Left colon (tissue), 2 donors: ENCODE data around the gene PRPSAP2. TPM values are rescaled to one million over a fixed set of nuclear protein-coding genes. Genes with fewer than 3 reads are reported as not detected.

ENCODE experiments used
- ATAC-seq: fragments of 200-7000 bp; cut with Tn5 transposase; one replicate; pipeline ENCODE4 v1.9.1; 2020; ENCODE audit warnings: mild to moderate bottlenecking, moderate library complexity
- DNase-seq, 2 donors: peaks; one replicate each; pipeline ENCODE4 v3.0.0-alpha.2; 2020
- intact Hi-C, 2 donors: fragments of 100-400 bp; cut with DNase I in 1 of 2; cut with micrococcal nuclease in 1 of 2; formaldehyde crosslinking; loops; one replicate each; pipeline versions ENCODE4 v1.11.2 to v1.14.0; 2022; cut with DNase I, micrococcal nuclease
- total RNA-seq, 2 donors: library from RNA; stranded (reverse); fragmentation: NEBNext Ultra II Directional; extraction: Animal tissue kit (Norgen Biotek cat#: 25700); gene quantifications; one replicate each; pipeline ENCODE4 v1.2.1, GENCODE V29; 2021
- donor health status: DM: no; HTN: no; CAD: no.
- donor health status: DM: yes; HTN: yes; CAD: no.

PRPSAP2 gene
- total RNA-seq, 2 donors from 2014 or later: 27.1 to 31.5 TPM

- intact Hi-C loops: no loop called here
- ATAC-seq (no peak), DNase-seq (no peak)
Observed at GRCh38 chr17:18957831-18958230, 99.9 kb downstream of the PRPSAP2 start.

GRCh38 chr17:18958611-18959010 lies 100.7 kb downstream of the PRPSAP2 start:
- no peak for DNase-seq
- no peak for ATAC-seq
- intact Hi-C loops: no loop called here

GRCh38 chr17:18959071-18959844 lies 101.3 kb downstream of the PRPSAP2 start:
- DNase-seq (no peak), ATAC-seq (no peak)
- intact Hi-C loops: no loop called here

DNA sequence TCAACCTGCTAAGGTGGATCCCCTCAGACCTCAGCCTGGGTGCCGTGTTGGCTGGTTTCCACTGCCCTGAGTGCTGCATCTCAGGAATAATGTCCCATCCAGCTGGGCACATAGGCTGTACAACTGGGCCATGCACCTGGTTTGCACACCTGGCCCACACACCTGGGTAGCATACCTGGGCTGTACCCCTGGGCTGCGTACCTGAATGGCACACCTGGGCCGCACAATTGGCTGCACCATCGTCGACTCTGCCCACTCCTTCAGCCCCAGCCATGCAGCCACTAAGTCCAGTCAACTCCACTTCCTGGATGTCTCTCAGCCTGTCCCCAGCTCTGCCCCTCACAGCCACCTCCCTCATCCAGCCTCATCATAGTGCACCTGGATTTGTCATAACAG lies 101.9 kb downstream of the PRPSAP2 start:
- intact Hi-C loops: no loop called here
- ATAC-seq: no peak
- no peak for DNase-seq

- ATAC-seq (no peak), DNase-seq (no peak)
- intact Hi-C loops: no loop called here
Observed at GRCh38 chr17:18960241-18960665, 102.3 kb downstream of the PRPSAP2 start.

- DNase-seq (peak; percentile 72 to 93), ATAC-seq (peak; percentile 76)
- intact Hi-C loops: no loop called here
Observed at GRCh38 chr17:18960803-18961511, 103.0 kb downstream of the PRPSAP2 start.

DNA sequence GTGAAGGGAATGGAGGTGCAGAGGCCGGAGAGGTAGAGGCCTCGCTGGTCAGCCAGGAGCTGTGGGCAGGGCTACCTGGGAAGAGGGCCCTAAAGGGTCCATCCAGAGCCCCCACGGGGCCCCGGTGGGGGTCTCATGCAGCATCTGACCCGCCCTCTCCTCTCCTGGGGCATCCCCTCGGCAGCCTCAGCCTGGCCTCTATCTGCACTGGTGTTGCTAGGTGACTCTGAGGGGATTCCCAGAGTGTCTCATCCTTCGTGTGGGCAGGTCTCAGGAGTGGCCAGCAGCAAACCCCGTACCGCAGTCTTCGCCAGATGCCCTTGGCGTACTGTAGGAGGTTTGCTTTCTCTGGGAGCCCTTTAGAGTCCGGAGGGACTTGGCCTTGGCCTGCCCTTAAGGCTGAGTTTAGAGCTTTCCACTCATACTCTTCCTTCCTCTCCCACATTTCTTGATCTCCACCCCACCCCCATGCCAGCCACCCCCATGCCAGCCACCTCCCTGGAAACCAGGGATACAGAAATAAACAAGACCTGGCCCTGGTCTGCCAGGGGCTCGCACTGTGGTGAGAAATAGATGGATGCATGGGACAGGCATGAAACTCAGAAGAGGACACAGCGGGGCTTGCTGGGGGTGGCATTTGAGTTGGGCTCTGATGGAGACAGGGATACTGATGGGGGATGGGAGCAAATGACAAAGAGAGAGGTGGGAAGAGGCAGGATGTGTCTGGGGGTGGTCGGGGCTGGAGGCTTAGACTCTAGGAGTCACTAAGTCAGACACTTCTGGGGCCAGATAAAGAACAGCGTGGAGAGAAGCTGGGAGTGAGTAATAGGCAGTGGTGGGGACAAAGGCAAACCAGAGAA lies 103.9 kb downstream of the PRPSAP2 start:
- DNase-seq: no peak
- intact Hi-C loops: no loop called here
- ATAC-seq: no peak

- ATAC-seq (no peak), DNase-seq (no peak)
- intact Hi-C loops: no loop called here
Observed at GRCh38 chr17:18962494-18962815, 104.5 kb downstream of the PRPSAP2 start.

DNA sequence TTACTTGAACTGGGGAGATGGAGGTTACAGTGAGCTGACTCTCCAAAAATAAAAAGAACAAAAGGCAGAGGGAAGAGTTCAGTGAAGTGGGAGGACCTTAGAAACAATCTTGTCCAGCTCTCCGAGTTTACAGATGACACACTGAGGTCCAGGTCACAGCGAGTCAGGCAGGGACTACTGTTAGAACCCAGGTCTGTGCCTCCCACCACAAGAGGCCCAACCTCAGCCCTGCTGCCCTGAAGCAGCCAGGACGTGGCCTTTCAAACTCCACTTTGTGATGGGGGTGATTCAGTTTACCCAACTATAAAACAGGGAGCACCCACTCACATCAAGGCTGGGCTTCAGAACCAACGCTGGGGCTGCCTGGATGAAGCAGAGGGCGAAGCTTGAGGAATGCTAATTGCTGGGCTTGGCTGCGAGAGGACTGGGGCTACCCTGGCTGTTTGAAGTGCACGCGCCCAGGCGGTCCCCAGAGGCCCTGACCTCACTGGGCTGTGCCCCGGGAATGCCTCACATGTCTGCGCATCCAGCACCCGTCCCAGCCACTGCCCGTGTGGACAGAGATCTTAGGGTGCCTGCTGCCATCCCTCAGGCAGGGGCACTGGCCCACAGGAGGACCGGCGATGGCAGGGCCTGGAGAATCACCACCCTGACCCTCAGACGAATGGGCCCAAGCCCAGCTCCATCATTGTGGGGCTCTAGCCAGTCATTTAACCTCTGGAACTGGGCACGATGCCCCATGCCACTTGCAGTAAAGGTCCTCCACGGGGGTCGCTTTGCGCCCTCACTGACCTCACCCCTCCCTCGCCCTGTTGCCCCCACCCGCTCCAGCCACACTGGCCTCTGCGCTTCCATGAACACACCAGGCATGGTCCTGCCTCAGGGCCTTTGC lies 105.4 kb downstream of the PRPSAP2 start:
- ATAC-seq: peak; percentile 25
- intact Hi-C loops: no loop called here

DNA sequence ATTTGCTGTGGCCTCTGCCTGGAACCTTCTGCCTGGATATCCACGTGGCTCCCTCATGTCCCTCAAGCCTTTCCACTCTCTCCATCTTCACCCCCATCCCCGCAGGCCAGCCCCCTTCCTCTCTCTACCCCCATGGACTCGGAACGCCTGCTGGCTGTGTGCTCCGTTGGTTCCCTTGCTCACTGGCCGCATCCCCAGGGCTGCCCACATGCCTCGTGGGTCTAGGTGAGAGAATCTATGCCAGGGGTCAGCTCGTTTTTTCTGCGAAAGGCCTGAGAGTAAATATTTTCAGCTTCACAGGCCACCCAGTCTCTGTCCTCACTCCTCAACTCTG lies 106.1 kb downstream of the PRPSAP2 start:
- no peak for DNase-seq
- no peak for ATAC-seq
- intact Hi-C loops: no loop called here

More for the DNA sequence above, 105.4 kb downstream of the PRPSAP2 start:
- peak in 1 of 2 donors; percentile 24 for DNase-seq

GRCh38 chr17:18964550-18964949 lies 106.6 kb downstream of the PRPSAP2 start:
- ATAC-seq: no peak
- DNase-seq: no peak
- intact Hi-C loops: no loop called here

GRCh38 chr17:18965530-18966236 lies 107.8 kb downstream of the PRPSAP2 start:
- DNase-seq (no peak), ATAC-seq (no peak)
- intact Hi-C loops: no loop called here

- DNase-seq (no peak), ATAC-seq (no peak)
- intact Hi-C loops: no loop called here
Observed at GRCh38 chr17:18966831-18967624, 109.1 kb downstream of the PRPSAP2 start.

DNA sequence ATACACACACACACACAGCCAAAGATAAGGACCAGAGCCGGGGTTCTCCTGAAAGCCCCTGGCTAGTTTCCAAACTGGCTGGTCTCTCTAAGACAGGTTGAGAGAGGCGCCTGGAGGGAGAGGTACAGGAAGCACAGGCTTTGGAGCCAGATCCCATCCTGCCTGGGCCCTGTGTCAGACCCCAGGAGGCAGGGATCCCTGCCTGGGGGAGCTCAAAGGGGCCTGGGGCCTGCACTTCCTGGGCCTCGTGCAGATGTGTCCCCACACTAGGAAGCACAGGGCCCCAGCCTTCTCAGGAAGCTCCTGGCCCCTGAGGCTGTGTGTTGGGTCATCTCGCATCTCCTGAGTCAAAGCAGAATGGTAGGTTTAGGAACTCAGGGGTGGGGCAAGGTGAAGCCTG lies 110.0 kb downstream of the PRPSAP2 start:
- no peak for DNase-seq
- intact Hi-C loops: no loop called here

GRCh38 chr17:18968345-18968744 lies 110.4 kb downstream of the PRPSAP2 start:
- DNase-seq (no peak), ATAC-seq (no peak)
- intact Hi-C loops: no loop called here

More for the DNA sequence above, 110.0 kb downstream of the PRPSAP2 start:
- ATAC-seq: peak; percentile 8

DNA sequence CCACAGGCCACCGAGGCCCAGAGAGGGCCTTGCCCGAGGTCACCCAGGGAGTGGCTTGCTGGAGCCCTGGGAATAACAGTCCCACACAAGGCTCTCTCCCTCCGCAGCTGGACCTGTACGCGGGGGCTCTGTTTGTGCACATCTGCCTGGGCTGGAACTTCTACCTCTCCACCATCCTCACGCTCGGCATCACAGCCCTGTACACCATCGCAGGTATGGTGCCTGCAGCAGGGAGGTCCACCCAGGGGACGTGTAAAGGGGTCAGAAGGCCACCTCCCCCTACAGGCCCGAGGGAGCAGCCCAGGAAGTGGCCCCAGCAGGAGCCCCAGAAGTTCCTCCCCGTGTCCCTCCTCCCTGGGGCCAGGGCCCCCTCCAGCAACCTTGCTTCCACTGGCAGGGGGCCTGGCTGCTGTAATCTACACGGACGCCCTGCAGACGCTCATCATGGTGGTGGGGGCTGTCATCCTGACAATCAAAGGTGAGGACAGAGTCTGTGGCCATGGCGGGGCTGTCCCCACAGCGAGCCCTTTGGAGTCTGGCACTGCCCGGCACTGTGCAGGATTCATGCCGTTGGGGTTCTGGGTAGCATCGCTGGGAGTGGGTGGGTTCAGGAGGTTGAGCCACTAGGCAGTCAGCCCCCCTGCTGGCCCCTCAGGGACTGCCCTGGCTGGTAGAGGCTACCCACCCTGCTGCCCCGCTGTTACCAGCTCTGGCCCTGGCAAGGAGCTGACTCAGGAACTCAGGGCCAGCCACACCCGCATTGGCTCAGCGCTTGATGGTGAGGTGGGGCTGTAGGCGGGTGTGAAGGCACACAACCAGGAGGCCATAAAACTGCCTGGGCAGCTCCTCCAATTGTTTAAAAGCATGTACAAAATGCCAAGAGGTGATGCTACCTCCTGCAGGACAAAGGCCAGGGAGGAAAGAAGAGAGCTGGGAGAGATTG lies 111.3 kb downstream of the PRPSAP2 start:
- intact Hi-C loops: no loop called here
- DNase-seq (peak; percentile 86 to 94), ATAC-seq (peak; percentile 88)
